Common myeloid progenitor, CD34-positive (primary cell): ENCODE measurements around the gene TSC22D2.

Source experiments
- CTCF ChIA-PET: fragments of 350-600 bp; sonication (Branson Sonifier 250); formaldehyde crosslinking; loops from one replicate; lab custom pipeline; 2021; ENCODE audit warnings: antibody characterized with exemption; lab: Charles Lee
- POLR2A ChIA-PET: fragments of 350-600 bp; sonication (Branson Sonifier 250); formaldehyde crosslinking; loops from one replicate; lab custom pipeline; 2021; ENCODE audit warnings: antibody characterized with exemption; lab: Charles Lee
- DNase-seq, 3 donors: peaks; one replicate each; pipeline versions ENCODE4 v3.0.0 to v3.0.0-alpha.2; 2013
- H3K27ac ChIP-seq, 2 experiments: 1 replicate in 1 of 2; 2 replicates in 1 of 2; pipeline ENCODE4 v1.7.0; 2013; ENCODE audit warnings: inconsistent platforms in 2 of 2, low read length in 2 of 2, mild to moderate bottlenecking in 2 of 2, low read depth in 1 of 2, moderate library complexity in 1 of 2; ENCODE audit not compliant: severe bottlenecking in 2 of 2, insufficient read depth in 1 of 2, poor library complexity in 1 of 2
- H3K27me3 ChIP-seq, 5 experiments: replicated peaks in 2 of 5; 1 replicate in 3 of 5; 2 replicates in 2 of 5; pipeline versions ENCODE4 v1.6.1 to v1.7.0; 2013; ENCODE audit warnings: low read length in 4 of 5, mild to moderate bottlenecking in 2 of 5, moderate library complexity in 2 of 5, inconsistent platforms in 1 of 5; ENCODE audit not compliant: insufficient read depth in 5 of 5, control insufficient read depth in 4 of 5
- H3K36me3 ChIP-seq, 4 experiments: 1 replicate in 2 of 4; 2 replicates in 2 of 4; pipeline versions ENCODE4 v1.6.1 to v1.7.0; 2013; ENCODE audit warnings: low read length in 3 of 4, control low read depth in 1 of 4, mild to moderate bottlenecking in 1 of 4; ENCODE audit not compliant: control insufficient read depth in 4 of 4, insufficient read depth in 4 of 4
- H3K4me1 ChIP-seq, 4 experiments: 1 replicate in 3 of 4; 2 replicates in 1 of 4; pipeline versions ENCODE4 v1.6.1 to v1.7.1; 2013; ENCODE audit warnings: low read length in 3 of 4, mild to moderate bottlenecking in 3 of 4, control low read depth in 1 of 4, inconsistent platforms in 1 of 4, moderate library complexity in 1 of 4; ENCODE audit not compliant: control insufficient read depth in 4 of 4, insufficient read depth in 4 of 4; ENCODE audit errors: control extremely low read depth in 1 of 4
- H3K4me3 ChIP-seq, 7 experiments: 1 replicate in 4 of 7; 2 replicates in 3 of 7; pipeline versions ENCODE4 v1.5.1 to v1.7.0; 2013; ENCODE audit warnings: mild to moderate bottlenecking in 7 of 7, low read length in 6 of 7, moderate library complexity in 6 of 7, inconsistent platforms in 2 of 7, low read depth in 2 of 7, control low read depth in 1 of 7; ENCODE audit not compliant: insufficient read depth in 4 of 7, control insufficient read depth in 1 of 7; ENCODE audit errors: extremely low read depth in 1 of 7
- H3K9me3 ChIP-seq, 5 experiments: 1 replicate in 4 of 5; 2 replicates in 1 of 5; pipeline versions ENCODE4 v1.6.1 to v1.7.1; 2013; ENCODE audit warnings: low read length in 4 of 5, mild to moderate bottlenecking in 2 of 5, inconsistent platforms in 1 of 5, low read depth in 1 of 5, moderate library complexity in 1 of 5; ENCODE audit not compliant: control insufficient read depth in 4 of 5, insufficient read depth in 2 of 5; ENCODE audit errors: control extremely low read depth in 1 of 5
- WGBS: methylation state at CpG from one replicate; pipeline ENCODE4 v1.1.5; 2013; ENCODE audit not compliant: insufficient coverage; 5-methylcytosine and 5-hydroxymethylcytosine counted together

Gene TSC22D2

GRCh38 chr3:150461399-150461798, 53.3 kb downstream of the TSC22D2 start:
- whole genome bisulfite sequencing = no CpG with 5 or more reads among the region's 4 CpGs
- Histone ChIP-seq H3K4me3 (no peak overlapping the region), H3K4me1 (no peaks in the 10 kb centered on the region), H3K27me3 (no peaks in the 10 kb centered on the region), H3K9me3 (no peaks in the 10 kb centered on the region), H3K27ac (no peak overlapping the region), H3K36me3 (peaks cover 3 to 20% (median 8%) of the 10 kb centered on the region in 4 experiments)
- DNase-seq = no peak
- POLR2A ChIA-PET = no interaction called here
- CTCF ChIA-PET = interaction anchor here (1.2 to 1.3 kb wide), 2 partner anchors 8 to 11 kb away, joined by 3 read pairs; no protein-coding TSS in a partner anchor

- Histone ChIP-seq H3K4me1 (no peaks in the 10 kb centered on the region), H3K27ac (no peak overlapping the region), H3K9me3 (no peaks in the 10 kb centered on the region), H3K27me3 (no peaks in the 10 kb centered on the region), H3K4me3 (no peak overlapping the region), H3K36me3 (peaks cover 3 to 20% (median 7%) of the 10 kb centered on the region in 4 experiments)
- no CpG with 5 or more reads among the region's 1 CpG for WGBS
- peak in 2 of 3 donors; percentile 18 to 19 for DNase-seq
- ChIA-PET CTCF (interaction anchor here (1.2 kb wide), 1 partner anchor 9 kb away, joined by 3 read pairs; no protein-coding TSS in a partner anchor), POLR2A (no interaction called here)
Observed at GRCh38 chr3:150462108-150462507, 54.0 kb downstream of the TSC22D2 start.

- ChIA-PET POLR2A (interaction anchor here (0.6 kb wide), 1 partner anchor 177 kb away, joined by 3 read pairs; no protein-coding TSS in a partner anchor), CTCF (interaction anchor here (1.3 kb wide), 1 partner anchor 10 kb away, joined by 3 read pairs; no protein-coding TSS in a partner anchor)
- H3K27ac ChIP-seq = no peak overlapping the region
- no peak overlapping the region for H3K4me3 ChIP-seq
- no CpG with 5 or more reads among the region's 2 CpGs for WGBS
- H3K4me1 ChIP-seq = no peaks in the 10 kb centered on the region
- no peaks in the 10 kb centered on the region for H3K9me3 ChIP-seq
- H3K36me3 ChIP-seq = no peaks in the 10 kb centered on the region
- no peak for DNase-seq
- H3K27me3 ChIP-seq = no peaks in the 10 kb centered on the region
Observed at GRCh38 chr3:150464684-150465083, 56.6 kb downstream of the TSC22D2 start.

- POLR2A ChIA-PET = no interaction called here
- CTCF ChIA-PET = no interaction called here
- no peaks in the 10 kb centered on the region for H3K9me3 ChIP-seq
- WGBS = 100% methylated on average over 1 of the region's 1 CpG
- no peak for DNase-seq
- no peaks in the 10 kb centered on the region for H3K27me3 ChIP-seq
- no peaks in the 10 kb centered on the region for H3K4me1 ChIP-seq
- no peak overlapping the region for H3K4me3 ChIP-seq
- H3K36me3 ChIP-seq = no peaks in the 10 kb centered on the region
- H3K27ac ChIP-seq = no peak overlapping the region
Observed at GRCh38 chr3:150467381-150467780, 59.3 kb downstream of the TSC22D2 start.

GRCh38 chr3:150469031-150469930, 61.2 kb downstream of the TSC22D2 start:
- H3K4me1 ChIP-seq = no peaks in the 10 kb centered on the region
- H3K4me3 ChIP-seq = no peak overlapping the region
- H3K9me3 ChIP-seq = no peaks in the 10 kb centered on the region
- WGBS = 98% methylated on average over 12 of the region's 15 CpGs
- ChIA-PET POLR2A (no interaction called here), CTCF (interaction anchor here (0.6 to 1.5 kb wide), 6 partner anchors 13 to 491 kb away, joined by 3 to 4 read pairs (median 3); no protein-coding TSS in a partner anchor)
- H3K36me3 ChIP-seq = no peaks in the 10 kb centered on the region
- H3K27ac ChIP-seq = no peak overlapping the region
- no peaks in the 10 kb centered on the region for H3K27me3 ChIP-seq
- no peak for DNase-seq

GRCh38 chr3:150469931-150470740, 62.0 kb downstream of the TSC22D2 start:
- H3K4me3 ChIP-seq = no peak overlapping the region
- H3K9me3 ChIP-seq = no peaks in the 10 kb centered on the region
- 100% methylated on average over 2 of the region's 7 CpGs for WGBS
- H3K4me1 ChIP-seq = no peaks in the 10 kb centered on the region
- ChIA-PET CTCF (interaction anchor here (0.6 to 1.5 kb wide), 5 partner anchors 13 to 492 kb away, joined by 3 to 4 read pairs (median 3); no protein-coding TSS in a partner anchor), POLR2A (no interaction called here)
- H3K27me3 ChIP-seq = no peaks in the 10 kb centered on the region
- H3K36me3 ChIP-seq = no peaks in the 10 kb centered on the region
- no peak for DNase-seq
- H3K27ac ChIP-seq = no peak overlapping the region
